K562 (cell line): Measurements from ENCODE around the gene ADAT3. TPM values are rescaled to one million over a fixed set of nuclear protein-coding genes. Genes with fewer than 3 reads are reported as not detected.

ENCODE experiments used
- ATAC-seq: fragments of 200-7000 bp; cut with Tn5 transposase; 3 replicates; pipeline ENCODE4 v1.9.1; 2020; ENCODE audit warnings: moderate library complexity
- BruUV-seq: library from RNA; stranded (reverse); fragments of 400-500 nt; replicated peaks from 2 replicates; lab custom pipeline; 2021; lab: Mats Ljungman, UMichigan
- CTCF ChIA-PET: fragments of 300-600 bp; formaldehyde crosslinking; extraction: SDS; loops from one replicate; lab custom pipeline; 2021; ENCODE audit warnings: low intra/inter-chr PET ratio; lab: Yijun Ruan, JAX
- POLR2A ChIA-PET: fragments of 300-600, 350-650 bp; sonication (Branson Sonifier 250); formaldehyde crosslinking; extraction: SDS; loops from one replicate; lab custom pipeline; 2021; ENCODE audit warnings: antibody characterized with exemption, inconsistent platforms; lab: Yijun Ruan, JAX
- DNase-seq, 4 experiments: peaks; one replicate each; pipeline versions ENCODE4 v3.0.0 to v3.0.0-alpha.2; 2011 to 2018; ENCODE audit warnings: low spot score in 3 of 4, mixed read lengths in 3 of 4; ENCODE audit errors: extremely low read depth in 1 of 4
- FAIRE-seq: peaks from 2 replicates; lab custom pipeline; 2011; peaks lifted over from hg19 to GRCh38; lab: Jason Lieb, UNC
- H2AFZ ChIP-seq: 2 replicates; pipeline ENCODE4 v1.6.0; 2011; ENCODE audit warnings: low read depth, low read length, control low read depth, inconsistent platforms
- H3K27ac ChIP-seq: fragments of 200-600 bp; 3 replicates; pipeline ENCODE4 v1.8.0; 2011; ENCODE audit warnings: low read depth, mild to moderate bottlenecking, control low read depth, inconsistent platforms, low read length, moderate library complexity, mixed read lengths; ENCODE audit errors: extremely low read depth
- H3K27me3 ChIP-seq, 2 experiments: fragments of 300-600 bp in 1 of 2; 2 replicates in 1 of 2; 3 replicates in 1 of 2; pipeline versions ENCODE4 v1.6.0 to v1.8.0; 2011; ENCODE audit warnings: inconsistent platforms in 2 of 2, low read length in 2 of 2, mild to moderate bottlenecking in 1 of 2, mixed read lengths in 1 of 2, moderate library complexity in 1 of 2; ENCODE audit not compliant: control insufficient read depth in 2 of 2, insufficient read depth in 2 of 2
- H3K36me3 ChIP-seq: fragments of 300-600 bp; 3 replicates; pipeline ENCODE4 v1.8.0; 2011; ENCODE audit warnings: mild to moderate bottlenecking, low read length, inconsistent platforms; ENCODE audit not compliant: control insufficient read depth, insufficient read depth
- H3K4me1 ChIP-seq, 2 experiments: fragments of 200-600 bp in 1 of 2; replicated peaks in 1 of 2; 2 replicates in 1 of 2; 3 replicates in 1 of 2; pipeline versions ENCODE4 v1.5.1 to v1.8.0; 2011; ENCODE audit warnings: inconsistent platforms in 2 of 2, low read length in 2 of 2, mild to moderate bottlenecking in 1 of 2, mixed read lengths in 1 of 2, moderate library complexity in 1 of 2; ENCODE audit not compliant: control insufficient read depth in 2 of 2, insufficient read depth in 2 of 2
- H3K4me2 ChIP-seq: 2 replicates; pipeline ENCODE4 v1.6.1; 2011; ENCODE audit warnings: low read length, control low read depth, inconsistent platforms, mixed read lengths; ENCODE audit not compliant: insufficient read depth
- H3K4me3 ChIP-seq: fragments of 200-600 bp; sonication (generic), shearing (Covaris generic); 2 replicates; pipeline ENCODE4 v1.5.1; 2016; ENCODE audit warnings: control low read depth, inconsistent platforms
- H3K79me2 ChIP-seq: fragments of 200-600 bp; 3 replicates; pipeline ENCODE4 v1.8.0; 2011; ENCODE audit warnings: low read length, inconsistent platforms; ENCODE audit not compliant: control insufficient read depth, insufficient read depth
- H3K9ac ChIP-seq, 2 experiments: 2 replicates each; pipeline versions ENCODE4 v1.6.0 to v1.6.1; 2011; ENCODE audit warnings: low read depth in 2 of 2, low read length in 2 of 2, control low read depth in 1 of 2, inconsistent platforms in 1 of 2, mild to moderate bottlenecking in 1 of 2, mixed read lengths in 1 of 2; ENCODE audit not compliant: insufficient read depth in 1 of 2
- H3K9me1 ChIP-seq: one replicate; pipeline ENCODE4 v1.6.0; 2011; ENCODE audit warnings: inconsistent platforms, mild to moderate bottlenecking, low read length, moderate library complexity; ENCODE audit not compliant: control insufficient read depth, insufficient read depth
- H3K9me3 ChIP-seq: replicated peaks from 2 replicates; pipeline ENCODE4 v1.5.1; 2011; ENCODE audit warnings: low read depth, low read length, inconsistent platforms; ENCODE audit not compliant: control insufficient read depth, insufficient read depth
- H4K20me1 ChIP-seq: replicated peaks from 2 replicates; pipeline ENCODE4 v1.6.1; 2011; ENCODE audit warnings: low read length, inconsistent platforms, mixed read lengths; ENCODE audit not compliant: control insufficient read depth, insufficient read depth
- MBD2 ChIP-seq: sonication (generic); IDR thresholded peaks from 2 replicates; pipeline ENCODE4 v1.6.1; 2016; ENCODE audit warnings: low read depth, borderline replicate concordance
- MXI1 ChIP-seq: IDR thresholded peaks from 2 replicates; pipeline ENCODE4 v1.6.1; 2011; ENCODE audit warnings: low read depth, mild to moderate bottlenecking, improper control_type of control experiment, low read length
- MYC ChIP-seq, 2 experiments: fragments of 250-450 bp in 1 of 2; sonication (Bioruptor Pico) in 1 of 2; IDR thresholded peaks; 2 replicates each; pipeline versions ENCODE4 v1.5.1 to v1.6.1; 2012 to 2021; ENCODE audit warnings: low read depth in 2 of 2, borderline replicate concordance in 1 of 2, improper control_type of control experiment in 1 of 2, low read length in 1 of 2, mild to moderate bottlenecking in 1 of 2, moderate library complexity in 1 of 2
- SIN3A ChIP-seq, 2 experiments: fragments of 150-350 bp in 1 of 2; IDR thresholded peaks; 2 replicates each; pipeline ENCODE4 v1.6.1; 2011 to 2016; ENCODE audit warnings: borderline replicate concordance in 2 of 2, low read depth in 2 of 2, low read length in 2 of 2, mild to moderate bottlenecking in 2 of 2, moderate library complexity in 2 of 2; ENCODE audit not compliant: control insufficient read depth in 1 of 2
- SMARCC2 ChIP-seq: fragments of 450-650 bp; IDR thresholded peaks from 2 replicates; pipeline ENCODE4 v1.6.1; 2017; ENCODE audit warnings: antibody characterized with exemption, moderate library complexity, mild to moderate bottlenecking, low read depth
- USF1 ChIP-seq: sonication (generic); formaldehyde crosslinking; IDR thresholded peaks from 2 replicates; pipeline ENCODE4 v1.9.0; 2022; ENCODE audit warnings: mild to moderate bottlenecking, missing genetic modification reagents
- XRCC5 ChIP-seq: fragments of 200-400 bp; formaldehyde crosslinking; IDR thresholded peaks from 2 replicates; pipeline ENCODE4 v1.6.1; 2017; ENCODE audit warnings: low read depth, mild to moderate bottlenecking, low read length
- WGBS: fragments of 100-300 bp; shearing (Covaris generic); methylation state at CpG from one replicate; pipeline ENCODE4 v1.1.6; 2016; ENCODE audit warnings: low coverage, mixed read lengths; ENCODE audit not compliant: insufficient coverage; ENCODE audit errors: missing lambda C conversion rate; 5-methylcytosine and 5-hydroxymethylcytosine counted together
- in situ Hi-C: fragments of 300-500 bp; cut with MboI; formaldehyde crosslinking; loops from 4 replicates; pipeline ENCODE4 v1.15.0; 2018; ENCODE audit warnings: inconsistent platforms, mixed read lengths
- intact Hi-C: fragments of 100-400 bp; cut with micrococcal nuclease; formaldehyde crosslinking; loops from 2 replicates; pipeline ENCODE4 v1.14.2; 2022
- polyA plus RNA-seq, 8 experiments: library from polyadenylated mRNA; depleted of rRNA in 4 of 8; stranded (reverse) in 5 of 8; unstranded in 3 of 8; fragments of >200 nt; fragmentation: Nextera tagmentation in 2 of 8; fragmentation: Illumina TruSeq in 1 of 8; extraction: Ambion mirVana in 2 of 8; extraction: Trizol in 1 of 8; gene quantifications; 2 replicates each; pipeline versions ENCODE4 v1.2.1 to v1.2.3, GENCODE V29; 2011 to 2014; ENCODE audit warnings: inconsistent platforms in 1 of 8, missing spikeins in 1 of 8
- total RNA-seq, 7 experiments: library from RNA; depleted of rRNA in 6 of 7; stranded (reverse); fragments of >200 nt in 6 of 7; fragmentation: Illumina TruSeq in 2 of 7; extraction: Trizol in 2 of 7; gene quantifications; 2 replicates each; pipeline versions ENCODE4 v1.2.1 to v1.2.3, GENCODE V29; 2011 to 2021; ENCODE audit warnings: low replicate concordance in 1 of 7
- TF ChIP-seq, protein P1 (sequence below): sonication (generic); formaldehyde crosslinking; IDR thresholded peaks from 2 replicates; pipeline ENCODE4 v1.8.1; 2023; ENCODE audit warnings: mild to moderate bottlenecking, missing genetic modification reagents
- TF ChIP-seq, protein P2 (sequence below): sonication (generic); formaldehyde crosslinking; IDR thresholded peaks from 2 replicates; pipeline ENCODE4 v1.8.0; 2022; ENCODE audit warnings: mild to moderate bottlenecking, missing genetic modification reagents

Gene ADAT3
- total and polyA plus RNA-seq, 9 of the 15 experiments (the other 6 are each of a cell fraction or from before 2014, with no cell fraction given), result 0.67 to 15.6 (median 7.8) TPM; not detected in 4

GRCh38 chr19:1860821-1861598 is 44.2 kb upstream of the ADAT3 start (continued):
- TF ChIP-seq, protein P1, sequence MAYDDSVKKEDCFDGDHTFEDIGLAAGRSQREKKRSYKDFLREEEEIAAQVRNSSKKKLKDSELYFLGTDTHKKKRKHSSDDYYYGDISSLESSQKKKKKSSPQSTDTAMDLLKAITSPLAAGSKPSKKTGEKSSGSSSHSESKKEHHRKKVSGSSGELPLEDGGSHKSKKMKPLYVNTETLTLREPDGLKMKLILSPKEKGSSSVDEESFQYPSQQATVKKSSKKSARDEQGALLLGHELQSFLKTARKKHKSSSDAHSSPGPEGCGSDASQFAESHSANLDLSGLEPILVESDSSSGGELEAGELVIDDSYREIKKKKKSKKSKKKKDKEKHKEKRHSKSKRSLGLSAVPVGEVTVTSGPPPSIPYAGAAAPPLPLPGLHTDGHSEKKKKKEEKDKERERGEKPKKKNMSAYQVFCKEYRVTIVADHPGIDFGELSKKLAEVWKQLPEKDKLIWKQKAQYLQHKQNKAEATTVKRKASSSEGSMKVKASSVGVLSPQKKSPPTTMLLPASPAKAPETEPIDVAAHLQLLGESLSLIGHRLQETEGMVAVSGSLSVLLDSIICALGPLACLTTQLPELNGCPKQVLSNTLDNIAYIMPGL (CRISPR knock-in tag), result no peak
- no peak for TF ChIP-seq MXI1
- TF ChIP-seq, all 486 proteins: peak for 4

GRCh38 chr19:1861599-1862031 is 43.6 kb upstream of the ADAT3 start:
- intact Hi-C loops, result no loop called here
- peak; percentile 60 for TF ChIP-seq USF1 (CRISPR knock-in tag)
- TF ChIP-seq, protein P2, sequence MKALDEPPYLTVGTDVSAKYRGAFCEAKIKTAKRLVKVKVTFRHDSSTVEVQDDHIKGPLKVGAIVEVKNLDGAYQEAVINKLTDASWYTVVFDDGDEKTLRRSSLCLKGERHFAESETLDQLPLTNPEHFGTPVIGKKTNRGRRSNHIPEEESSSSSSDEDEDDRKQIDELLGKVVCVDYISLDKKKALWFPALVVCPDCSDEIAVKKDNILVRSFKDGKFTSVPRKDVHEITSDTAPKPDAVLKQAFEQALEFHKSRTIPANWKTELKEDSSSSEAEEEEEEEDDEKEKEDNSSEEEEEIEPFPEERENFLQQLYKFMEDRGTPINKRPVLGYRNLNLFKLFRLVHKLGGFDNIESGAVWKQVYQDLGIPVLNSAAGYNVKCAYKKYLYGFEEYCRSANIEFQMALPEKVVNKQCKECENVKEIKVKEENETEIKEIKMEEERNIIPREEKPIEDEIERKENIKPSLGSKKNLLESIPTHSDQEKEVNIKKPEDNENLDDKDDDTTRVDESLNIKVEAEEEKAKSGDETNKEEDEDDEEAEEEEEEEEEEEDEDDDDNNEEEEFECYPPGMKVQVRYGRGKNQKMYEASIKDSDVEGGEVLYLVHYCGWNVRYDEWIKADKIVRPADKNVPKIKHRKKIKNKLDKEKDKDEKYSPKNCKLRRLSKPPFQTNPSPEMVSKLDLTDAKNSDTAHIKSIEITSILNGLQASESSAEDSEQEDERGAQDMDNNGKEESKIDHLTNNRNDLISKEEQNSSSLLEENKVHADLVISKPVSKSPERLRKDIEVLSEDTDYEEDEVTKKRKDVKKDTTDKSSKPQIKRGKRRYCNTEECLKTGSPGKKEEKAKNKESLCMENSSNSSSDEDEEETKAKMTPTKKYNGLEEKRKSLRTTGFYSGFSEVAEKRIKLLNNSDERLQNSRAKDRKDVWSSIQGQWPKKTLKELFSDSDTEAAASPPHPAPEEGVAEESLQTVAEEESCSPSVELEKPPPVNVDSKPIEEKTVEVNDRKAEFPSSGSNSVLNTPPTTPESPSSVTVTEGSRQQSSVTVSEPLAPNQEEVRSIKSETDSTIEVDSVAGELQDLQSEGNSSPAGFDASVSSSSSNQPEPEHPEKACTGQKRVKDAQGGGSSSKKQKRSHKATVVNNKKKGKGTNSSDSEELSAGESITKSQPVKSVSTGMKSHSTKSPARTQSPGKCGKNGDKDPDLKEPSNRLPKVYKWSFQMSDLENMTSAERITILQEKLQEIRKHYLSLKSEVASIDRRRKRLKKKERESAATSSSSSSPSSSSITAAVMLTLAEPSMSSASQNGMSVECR, result peak; percentile 65; the same call in 1 of the 2 replicates
- peak; percentile 31; the same call in 1 of the 2 replicates for TF ChIP-seq MYC (IDR thresholded peaks at IDR 0.05; ENCODE audit: low read depth, low read length)
- TF ChIP-seq MYC (CRISPR knock-in tag; IDR thresholded peaks at IDR 0.05; ENCODE audit: borderline replicate concordance, low read depth), result no peak
- TF ChIP-seq MBD2, result no peak
- TF ChIP-seq SIN3A (IDR thresholded peaks at IDR 0.05; ENCODE audit: borderline replicate concordance in 2 of 2, control insufficient read depth in 1 of 2, low read depth in 2 of 2, low read length in 2 of 2), result peak in 1 of 2 experiments; percentile 66; a peak in 2 of 4 replicates
- TF ChIP-seq SMARCC2, result no peak
- TF ChIP-seq XRCC5, result 0 out of 2 replicates have a peak, but pooled peaks have one; percentile 18

More at GRCh38 chr19:1861599-1862031, 43.6 kb upstream of the ADAT3 start:
- peak; percentile 42 for FAIRE-seq
- H3K9ac ChIP-seq, result peak overlapping the region; percentile 84 to 97
- peaks cover 28% of the 10 kb centered on the region for H4K20me1 ChIP-seq
- WGBS, result under 1% methylated on average over 17 of the region's 23 CpGs
- H3K27me3 ChIP-seq, result no peaks in the 10 kb centered on the region
- ChIA-PET POLR2A (interaction anchor here (0.6 kb wide), 3 partner anchors 163 to 433 kb away, joined by 3 read pairs; no protein-coding TSS in a partner anchor), CTCF (no interaction called here)
- peaks cover 42 to 77% of the 10 kb centered on the region in 2 experiments for H3K4me1 ChIP-seq
- peak overlapping the region; percentile 95 for H3K4me3 ChIP-seq
- ATAC-seq, result no peak
- BruUV-seq, result no TSS peak
- peaks cover 5% of the 10 kb centered on the region for H3K9me1 ChIP-seq
- DNase-seq, result peak in 1 of 4 experiments; percentile 47
- in situ Hi-C loops, result no loop called here
- H3K79me2 ChIP-seq, result peaks cover 72% of the 10 kb centered on the region
- no peaks in the 10 kb centered on the region; the same call in 2 of the 3 replicates for H3K36me3 ChIP-seq
- H2AFZ ChIP-seq, result no peak overlapping the region
- H3K27ac ChIP-seq, result peak overlapping the region; percentile 85
- H3K9me3 ChIP-seq, result no peaks in the 10 kb centered on the region
- H3K4me2 ChIP-seq, result peak overlapping the region; percentile 82
